Thymus (tissue), 11 donors: Measurements from ENCODE around the gene LEF1. TPM values are rescaled to one million over a fixed set of nuclear protein-coding genes. Genes with fewer than 3 reads are reported as not detected.

Source experiments
- DNase-seq, 9 donors: peaks; one replicate each; pipeline ENCODE4 v3.0.0-alpha.2; 2013; ENCODE audit warnings: low spot score in 9 of 9, low read depth in 6 of 9, missing footprints in 1 of 9
- H3K27ac ChIP-seq, 2 donors: one replicate each; pipeline ENCODE4 v1.5.1; 2013; ENCODE audit warnings: control low read depth in 1 of 2, low read depth in 1 of 2, low read length in 1 of 2, mild to moderate bottlenecking in 1 of 2, moderate library complexity in 1 of 2
- H3K27me3 ChIP-seq, 2 donors: one replicate each; pipeline ENCODE4 v1.5.1; 2013; ENCODE audit warnings: low read length in 1 of 2; ENCODE audit not compliant: control insufficient read depth in 2 of 2, insufficient read depth in 1 of 2
- H3K36me3 ChIP-seq, 2 donors: one replicate each; pipeline ENCODE4 v1.5.1; 2013; ENCODE audit warnings: low read length in 1 of 2, mild to moderate bottlenecking in 1 of 2, moderate library complexity in 1 of 2; ENCODE audit not compliant: control insufficient read depth in 2 of 2, insufficient read depth in 2 of 2
- H3K4me1 ChIP-seq, 2 donors: one replicate each; pipeline ENCODE4 v1.5.1; 2013; ENCODE audit warnings: low read length in 2 of 2; ENCODE audit not compliant: control insufficient read depth in 2 of 2, insufficient read depth in 2 of 2
- H3K4me3 ChIP-seq, 2 donors: one replicate each; pipeline ENCODE4 v1.5.1; 2013; ENCODE audit warnings: low read length in 2 of 2, control low read depth in 1 of 2, mild to moderate bottlenecking in 1 of 2
- H3K9me3 ChIP-seq, 2 donors: one replicate each; pipeline ENCODE4 v1.5.1; 2013; ENCODE audit warnings: low read length in 1 of 2, mild to moderate bottlenecking in 1 of 2; ENCODE audit not compliant: control insufficient read depth in 2 of 2, insufficient read depth in 1 of 2
- WGBS: extraction: QIAGEN DNeasy Blood & Tissue Kit; methylation state at CpG from one replicate; pipeline ENCODE4 v1.1.7; 2013; 5-methylcytosine and 5-hydroxymethylcytosine counted together
- polyA plus RNA-seq: library from polyadenylated mRNA; stranded (reverse); fragments of 200-250 nt; gene quantifications from one replicate; pipeline ENCODE4 v1.2.3, GENCODE V29; 2013
- total RNA-seq: library from RNA; stranded (reverse); fragments of 120-200 nt; gene quantifications from one replicate; pipeline ENCODE4 v1.2.4, GENCODE V29; 2013
- donor health status: healthy.

LEF1 gene
- total and polyA plus RNA-seq, 2 donors, result 536 to 655 TPM

DNA sequence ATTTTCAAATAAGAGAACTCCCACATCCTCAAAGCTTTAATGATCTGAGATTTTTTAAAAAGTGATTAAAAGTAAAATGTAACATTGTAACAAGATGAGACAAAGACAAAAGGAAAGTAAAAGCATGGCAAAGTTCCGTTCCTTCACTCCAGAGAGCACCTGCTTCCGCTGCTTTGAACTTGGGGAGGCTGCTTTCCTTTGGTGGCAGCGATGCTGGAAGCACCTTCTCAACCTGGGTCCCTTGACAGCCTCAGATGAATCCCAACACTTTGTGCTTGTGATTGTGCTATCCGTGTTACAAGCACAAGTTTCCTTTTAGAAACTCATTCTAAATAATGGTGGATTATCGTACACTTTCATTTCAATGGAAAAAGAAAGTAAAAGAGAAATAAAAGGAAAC is 119.3 kb downstream of the LEF1 start:
- H3K4me3 ChIP-seq, result peak overlapping the region in 1 of 2 donors; percentile 15
- no peaks in the 10 kb centered on the region for H3K27me3 ChIP-seq
- WGBS, result 27% methylated on average over 5 of the region's 5 CpGs
- peaks cover 0 to 4% of the 10 kb centered on the region in 2 donors for H3K9me3 ChIP-seq
- peak in 2 of 9 donors; percentile 37 to 59 for DNase-seq
- H3K27ac ChIP-seq, result peak overlapping the region; percentile 58 to 69
- peaks cover 73 to 98% of the 10 kb centered on the region in 2 donors for H3K36me3 ChIP-seq
- peaks cover 54 to 60% of the 10 kb centered on the region in 2 donors for H3K4me1 ChIP-seq

DNA sequence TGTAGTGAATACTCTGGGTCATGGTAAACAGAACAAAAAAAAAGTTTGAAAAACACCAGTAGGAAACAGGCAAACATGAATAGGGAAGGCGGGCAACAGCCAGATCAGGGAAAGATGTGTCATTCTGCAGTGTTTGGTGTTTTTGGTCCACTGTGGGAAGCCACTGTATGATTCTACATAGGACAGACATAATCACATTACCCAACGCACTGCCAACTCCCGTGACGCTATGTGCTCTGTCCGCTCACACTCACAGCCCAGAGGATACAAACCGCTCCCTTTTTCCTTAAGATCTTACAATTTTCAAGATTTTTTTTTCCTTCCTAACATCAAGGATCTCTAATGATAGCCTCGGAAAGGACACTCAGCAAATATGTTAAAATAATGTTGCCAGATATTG is 119.7 kb downstream of the LEF1 start:
- H3K36me3 ChIP-seq, result peaks cover 69 to 94% of the 10 kb centered on the region in 2 donors
- 91% methylated on average over 7 of the region's 7 CpGs for WGBS
- no peak for DNase-seq
- H3K4me1 ChIP-seq, result peaks cover 50 to 56% of the 10 kb centered on the region in 2 donors
- no peak overlapping the region for H3K4me3 ChIP-seq
- peaks cover 0 to under 1% of the 10 kb centered on the region in 2 donors for H3K9me3 ChIP-seq
- H3K27me3 ChIP-seq, result no peaks in the 10 kb centered on the region
- H3K27ac ChIP-seq, result peak overlapping the region; percentile 27 to 69

DNA sequence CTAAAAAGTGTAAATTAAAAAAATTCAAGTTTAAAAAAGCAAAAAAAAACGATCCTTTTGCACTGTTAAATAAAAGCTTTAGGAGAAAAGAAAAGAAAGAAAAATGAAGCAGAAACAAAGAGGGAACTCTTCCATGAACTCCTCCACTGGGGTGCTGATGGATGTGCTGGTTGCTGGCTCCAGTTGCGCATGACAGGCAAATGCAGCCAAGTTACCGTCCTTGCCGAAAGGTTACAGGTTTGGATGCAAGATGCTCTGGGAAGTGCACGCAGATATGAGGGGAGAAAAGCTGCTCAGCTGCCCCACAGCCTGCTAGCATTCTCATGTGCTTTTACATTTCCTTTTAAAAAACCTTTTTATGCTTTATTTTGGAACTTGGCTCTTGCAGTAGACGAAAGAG is 120.6 kb downstream of the LEF1 start:
- Histone ChIP-seq H3K36me3 (peaks cover 61 to 91% of the 10 kb centered on the region in 2 donors), H3K4me1 (peaks cover 42 to 53% of the 10 kb centered on the region in 2 donors), H3K27me3 (no peaks in the 10 kb centered on the region), H3K9me3 (no peaks in the 10 kb centered on the region), H3K4me3 (no peak overlapping the region), H3K27ac (peak overlapping the region in 1 of 2 donors; percentile 57)
- no peak for DNase-seq
- WGBS, result 96% methylated on average over 6 of the region's 6 CpGs

DNA sequence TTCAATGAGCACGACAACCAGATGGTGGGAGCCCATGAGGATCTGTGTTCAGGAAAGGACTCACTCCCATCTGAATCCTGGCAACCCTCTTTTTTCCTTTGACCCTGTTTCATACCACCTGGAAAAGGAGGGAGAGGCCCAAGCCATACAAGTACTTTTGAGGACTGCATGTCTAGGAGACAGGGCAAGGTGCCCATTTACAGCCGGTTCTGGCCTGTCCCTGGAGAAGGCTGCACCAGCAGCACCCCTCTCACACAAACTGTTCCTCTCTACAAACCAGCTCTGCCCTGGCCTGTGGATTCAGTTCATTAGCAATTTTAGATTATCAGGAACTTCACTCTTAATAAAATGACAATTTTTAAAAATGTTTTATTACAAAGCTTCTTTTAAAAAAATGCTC is 121.5 kb downstream of the LEF1 start:
- peaks cover 51 to 82% of the 10 kb centered on the region in 2 donors for H3K36me3 ChIP-seq
- no peaks in the 10 kb centered on the region for H3K27me3 ChIP-seq

DNA sequence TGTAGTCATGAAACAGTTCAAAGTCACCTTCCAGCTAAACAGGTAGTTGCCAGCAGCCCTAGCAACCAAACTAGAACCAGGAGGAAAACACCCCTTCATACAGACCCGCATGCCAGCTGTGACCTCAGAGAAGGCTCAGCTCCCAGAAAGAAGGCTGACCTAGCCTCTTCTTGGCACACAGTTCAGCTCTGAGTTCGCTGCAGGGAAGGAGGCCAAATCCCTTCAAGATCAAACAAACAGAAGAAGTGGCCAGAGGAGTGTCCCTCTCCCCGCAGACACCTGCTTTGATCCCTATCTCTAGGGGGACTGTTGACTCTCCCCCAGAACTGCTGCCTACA is 123.1 kb downstream of the LEF1 start:
- H3K9me3 ChIP-seq, result no peaks in the 10 kb centered on the region
- peaks cover 23 to 31% of the 10 kb centered on the region in 2 donors for H3K4me1 ChIP-seq
- no peaks in the 10 kb centered on the region for H3K27me3 ChIP-seq
- peak overlapping the region; percentile 25 to 79 for H3K27ac ChIP-seq
- peaks cover 36 to 67% of the 10 kb centered on the region in 2 donors for H3K36me3 ChIP-seq
- WGBS, result 78% methylated on average over 3 of the region's 3 CpGs
- no peak for DNase-seq
- H3K4me3 ChIP-seq, result no peak overlapping the region

More for the DNA sequence above, 121.5 kb downstream of the LEF1 start:
- Histone ChIP-seq H3K27ac (peak overlapping the region; percentile 18 to 57), H3K4me3 (no peak overlapping the region), H3K4me1 (peaks cover 37 to 45% of the 10 kb centered on the region in 2 donors), H3K9me3 (no peaks in the 10 kb centered on the region)
- DNase-seq, result no peak
- WGBS, result 96% methylated on average over 2 of the region's 2 CpGs

DNA sequence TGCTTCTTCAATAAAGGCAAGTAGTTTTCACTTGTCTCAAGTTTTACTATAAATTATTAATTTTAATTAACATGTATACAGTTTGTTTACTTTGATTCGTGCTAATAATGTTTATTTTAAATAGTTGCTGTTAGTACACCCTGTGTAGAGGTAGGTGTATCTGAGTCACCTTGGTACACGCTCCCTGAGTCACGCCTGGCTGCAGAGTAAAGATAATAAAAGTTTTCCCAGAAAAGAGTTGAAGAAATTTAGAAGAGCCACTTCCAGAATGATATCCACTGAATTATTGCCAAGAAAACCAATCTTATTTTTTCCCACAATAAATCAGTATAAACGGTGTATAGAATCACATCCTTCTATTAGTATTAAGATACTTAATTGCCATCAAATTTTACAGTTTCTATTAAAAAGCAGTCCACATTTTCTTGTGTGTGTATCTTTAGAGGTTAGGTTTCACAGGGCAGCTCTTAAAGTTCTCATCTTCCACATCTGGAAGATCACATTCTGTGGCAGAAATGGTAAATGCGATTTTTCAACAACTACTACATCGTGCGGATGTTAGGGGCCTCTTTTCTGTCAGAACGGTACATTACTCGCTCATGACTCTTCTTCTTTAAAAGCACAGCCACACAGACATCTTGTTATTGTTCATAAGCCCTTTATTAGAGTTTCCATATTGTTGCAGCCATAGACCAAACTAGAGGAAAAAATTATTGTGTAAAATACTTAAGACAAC is 123.6 kb downstream of the LEF1 start:
- no peaks in the 10 kb centered on the region for H3K27me3 ChIP-seq
- no peaks in the 10 kb centered on the region for H3K9me3 ChIP-seq
- WGBS, result 89% methylated on average over 9 of the region's 9 CpGs
- peak overlapping the region in 1 of 2 donors; percentile 79 for H3K27ac ChIP-seq
- H3K36me3 ChIP-seq, result peaks cover 31 to 61% of the 10 kb centered on the region in 2 donors
- peaks cover 19 to 26% of the 10 kb centered on the region in 2 donors for H3K4me1 ChIP-seq
- DNase-seq, result no peak
- no peak overlapping the region for H3K4me3 ChIP-seq

DNA sequence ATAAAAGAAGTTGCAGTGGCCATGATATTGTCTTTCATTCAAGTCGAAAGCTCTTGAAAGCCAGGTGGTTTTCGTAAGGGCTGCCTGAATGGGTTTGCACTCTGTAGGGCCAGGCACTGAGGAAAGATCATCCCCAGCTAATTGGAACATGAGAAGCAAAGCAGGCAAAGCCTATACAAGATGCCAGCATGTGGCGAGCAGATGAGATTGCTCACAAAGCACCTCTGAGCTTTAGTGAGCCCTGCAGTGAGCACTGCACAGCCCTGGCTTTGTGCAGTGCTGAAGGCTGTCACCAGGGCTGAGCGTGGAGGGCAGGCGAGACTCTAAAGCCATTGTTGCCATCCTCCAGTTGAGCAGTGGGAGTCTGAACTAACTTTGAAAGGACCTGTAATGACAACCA is 125.2 kb downstream of the LEF1 start:
- H3K4me1 ChIP-seq, result peaks cover 14 to 28% of the 10 kb centered on the region in 2 donors
- H3K27ac ChIP-seq, result peak overlapping the region; percentile 58 to 65
- H3K4me3 ChIP-seq, result no peak overlapping the region
- H3K36me3 ChIP-seq, result peaks cover 20 to 45% of the 10 kb centered on the region in 2 donors
- no peaks in the 10 kb centered on the region for H3K9me3 ChIP-seq
- WGBS, result 71% methylated on average over 5 of the region's 5 CpGs
- no peak for DNase-seq
- H3K27me3 ChIP-seq, result no peaks in the 10 kb centered on the region

DNA sequence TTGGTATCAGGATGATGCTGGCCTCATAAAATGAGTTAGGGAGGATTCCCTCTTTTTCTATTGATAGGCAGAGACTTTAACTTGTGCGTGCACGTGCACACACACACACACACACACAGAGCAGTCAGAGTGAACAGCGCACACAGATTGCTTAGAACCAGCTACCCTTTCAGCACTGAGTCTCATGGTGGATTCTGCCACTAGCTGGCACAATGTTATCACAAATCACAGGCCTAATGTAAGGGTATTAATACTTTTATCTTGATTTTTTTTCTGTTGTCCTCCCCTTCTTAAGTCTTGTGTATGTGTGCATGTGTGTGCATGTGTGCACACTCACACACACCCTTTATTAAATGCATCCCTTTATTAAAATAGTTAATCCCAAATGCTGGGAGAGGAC is 125.8 kb downstream of the LEF1 start:
- no peak for DNase-seq
- peak overlapping the region in 1 of 2 donors; percentile 65 for H3K27ac ChIP-seq
- no peaks in the 10 kb centered on the region for H3K27me3 ChIP-seq
- no peaks in the 10 kb centered on the region for H3K9me3 ChIP-seq
- no peak overlapping the region for H3K4me3 ChIP-seq
- WGBS, result 97% methylated on average over 3 of the region's 3 CpGs
- peaks cover 15 to 39% of the 10 kb centered on the region in 2 donors for H3K36me3 ChIP-seq
- H3K4me1 ChIP-seq, result peaks cover 11 to 26% of the 10 kb centered on the region in 2 donors

DNA sequence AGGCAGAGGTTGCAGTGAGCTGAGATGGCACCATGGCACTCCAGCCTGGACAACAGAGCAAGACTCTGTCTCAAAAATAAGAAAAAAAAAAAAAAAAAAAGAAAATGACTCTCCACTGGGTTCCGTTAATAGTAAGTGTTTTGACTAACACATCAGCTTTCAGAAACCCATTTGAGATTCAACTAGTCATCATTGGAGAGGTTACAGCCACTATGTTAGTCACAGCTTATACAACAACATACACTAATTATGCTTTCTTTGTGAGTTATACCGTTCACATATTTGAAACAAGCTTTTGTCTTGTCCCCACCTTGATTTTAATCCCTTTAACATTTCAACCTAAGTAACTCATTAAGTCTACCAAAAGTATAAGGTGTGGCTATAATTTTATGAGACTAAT is 130.8 kb downstream of the LEF1 start:
- H3K36me3 ChIP-seq, result peaks cover 0 to 14% of the 10 kb centered on the region in 2 donors
- H3K4me1 ChIP-seq, result peaks cover 40 to 56% of the 10 kb centered on the region in 2 donors

More for the DNA sequence above, 130.8 kb downstream of the LEF1 start:
- 98% methylated on average over 2 of the region's 2 CpGs for WGBS
- Histone ChIP-seq H3K9me3 (peaks cover 0 to 4% of the 10 kb centered on the region in 2 donors), H3K4me3 (no peak overlapping the region), H3K27me3 (no peaks in the 10 kb centered on the region), H3K27ac (no peak overlapping the region)
- DNase-seq, result no peak
